Measurements from ENCODE around the gene NR1D2.
A peak's percentile ranks its signal among the peaks of the same experiment; 100 is the strongest.

The NR1D2 gene

DNA sequence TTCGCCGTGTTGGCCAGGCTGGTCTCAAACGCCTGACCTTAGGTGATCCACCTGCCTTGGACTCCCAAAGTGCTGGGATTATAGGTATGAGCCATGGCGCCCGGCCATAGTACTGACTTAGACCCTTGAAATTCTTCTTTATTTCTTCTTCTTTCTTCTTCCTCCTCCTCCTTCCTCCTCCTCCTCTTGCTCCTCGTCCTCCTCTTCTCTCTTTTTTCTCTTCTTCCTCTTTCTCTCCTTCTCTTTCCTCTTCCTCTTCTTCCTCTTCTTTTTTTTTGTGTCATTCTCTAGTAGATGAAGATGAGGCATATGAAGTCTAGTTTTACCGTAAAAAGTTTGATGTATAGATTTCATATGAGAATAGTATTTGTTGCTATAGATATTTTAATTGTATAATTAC, 18.8 kb upstream of the NR1D2 start:
- in situ Hi-C loops (cut with MboI; ENCODE audit: low pct_unique_long_range_greater_than_20kb, low sequenced_read_pairs): no loop called here

DNA sequence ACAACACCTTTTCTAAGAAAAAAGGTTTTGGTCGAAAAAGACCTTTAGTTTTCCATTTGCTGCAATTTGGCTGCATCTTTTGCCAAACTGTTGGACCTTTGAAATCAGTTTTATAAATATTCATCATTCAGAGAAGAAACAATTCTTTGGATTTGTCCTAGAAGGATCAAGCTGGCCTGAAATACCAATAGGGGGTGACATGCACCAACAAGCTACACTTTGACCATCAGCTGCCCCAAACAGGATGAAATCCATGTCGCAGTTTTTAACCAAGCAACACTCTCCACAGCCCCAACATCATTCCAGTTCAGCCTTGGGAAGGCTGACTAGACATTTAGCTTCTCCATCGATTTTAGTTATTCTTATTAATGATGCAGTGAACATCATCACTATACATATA, 18.4 kb upstream of the NR1D2 start:
- no peak for DNase-seq
- in situ Hi-C loops (cut with MboI; ENCODE audit: low pct_unique_long_range_greater_than_20kb, low sequenced_read_pairs): no loop called here

More for the DNA sequence above, 18.8 kb upstream of the NR1D2 start:
- DNase-seq: no peak

DNA sequence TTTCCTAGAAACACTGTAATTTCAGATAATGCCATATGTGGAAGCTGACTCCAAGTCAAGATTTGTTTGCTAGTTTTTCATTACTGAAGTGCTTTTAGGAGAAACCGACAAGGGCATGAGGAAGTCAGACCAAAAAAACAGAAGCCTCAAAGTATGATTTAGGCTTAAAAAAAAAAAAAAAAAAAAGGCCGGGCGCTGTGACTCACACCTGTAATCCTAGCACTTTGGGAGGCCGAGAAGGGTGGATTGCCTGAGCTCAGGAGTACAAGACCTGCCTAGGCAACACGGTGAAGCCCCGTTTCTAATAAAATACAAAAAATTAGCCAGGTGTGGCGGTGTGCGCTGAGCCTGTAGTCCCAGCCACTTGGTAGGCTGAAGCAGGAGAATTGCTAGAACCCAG, 16.6 kb upstream of the NR1D2 start:
- in situ Hi-C loops (cut with MboI; ENCODE audit: low pct_unique_long_range_greater_than_20kb, low sequenced_read_pairs): no loop called here
- peak; percentile 78 for DNase-seq

DNA sequence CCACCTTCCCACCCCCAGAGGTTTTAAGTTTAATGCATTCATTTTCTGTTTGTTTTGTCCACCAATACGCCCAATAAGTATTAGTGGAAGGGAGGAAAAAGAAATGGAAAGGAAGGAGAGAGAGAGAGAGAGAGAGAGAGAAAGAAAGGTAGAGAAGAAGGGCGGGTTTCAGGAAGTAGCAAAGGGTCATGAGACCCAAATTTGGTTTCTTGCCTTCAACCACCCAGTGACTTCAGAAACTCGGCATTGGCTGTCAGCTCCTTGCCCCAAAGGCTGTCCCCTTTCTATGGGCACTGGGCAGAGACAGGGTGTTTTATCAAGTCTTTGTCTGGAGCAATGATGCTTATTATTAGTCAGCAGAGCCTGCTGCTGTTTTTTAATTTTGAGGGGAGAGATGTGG, 13.5 kb upstream of the NR1D2 start:
- in situ Hi-C loops (cut with MboI; ENCODE audit: low pct_unique_long_range_greater_than_20kb, low sequenced_read_pairs): no loop called here
- DNase-seq: no peak

DNA sequence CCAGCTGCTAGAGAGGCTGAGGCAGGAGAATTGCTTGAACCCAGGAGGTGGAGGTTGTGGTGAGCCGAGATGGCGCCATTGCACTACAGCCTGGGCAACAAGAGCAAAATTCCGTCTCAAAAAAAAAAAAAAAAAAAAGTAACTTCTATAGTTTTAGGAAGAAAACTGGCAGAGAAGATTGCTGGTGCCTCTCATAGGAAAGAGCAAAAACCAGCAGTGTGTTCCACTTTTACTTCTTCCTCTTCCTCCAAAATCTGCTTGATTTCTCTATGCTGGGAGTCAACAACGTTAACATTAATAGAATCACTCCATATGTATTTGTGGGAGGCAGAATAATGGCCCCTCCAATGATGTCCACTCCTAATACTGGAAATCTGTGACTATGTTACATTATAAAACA, 12.5 kb upstream of the NR1D2 start:
- no peak for DNase-seq
- in situ Hi-C loops (cut with MboI; ENCODE audit: low pct_unique_long_range_greater_than_20kb, low sequenced_read_pairs): no loop called here

DNA sequence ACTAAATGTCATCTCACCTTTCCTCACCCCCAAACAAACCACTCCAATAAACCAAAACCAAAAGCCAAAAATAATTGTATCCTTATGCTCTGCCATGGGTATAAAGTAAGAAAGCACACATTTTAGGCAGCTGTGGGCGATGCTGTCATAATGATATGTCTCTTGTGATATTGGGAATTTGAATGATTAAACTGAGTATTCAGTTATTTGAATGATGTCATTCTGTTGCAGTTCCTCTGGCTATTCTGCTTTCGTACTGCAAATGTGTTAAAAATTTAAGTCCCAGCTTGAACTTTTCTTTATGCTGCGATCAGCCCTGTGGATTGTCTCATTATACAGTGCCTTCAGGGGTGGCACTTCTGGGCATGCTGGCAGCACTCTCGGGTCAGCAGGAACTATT, 10.8 kb upstream of the NR1D2 start:
- in situ Hi-C loops (cut with MboI; ENCODE audit: low pct_unique_long_range_greater_than_20kb, low sequenced_read_pairs): no loop called here
- DNase-seq: no peak

DNA sequence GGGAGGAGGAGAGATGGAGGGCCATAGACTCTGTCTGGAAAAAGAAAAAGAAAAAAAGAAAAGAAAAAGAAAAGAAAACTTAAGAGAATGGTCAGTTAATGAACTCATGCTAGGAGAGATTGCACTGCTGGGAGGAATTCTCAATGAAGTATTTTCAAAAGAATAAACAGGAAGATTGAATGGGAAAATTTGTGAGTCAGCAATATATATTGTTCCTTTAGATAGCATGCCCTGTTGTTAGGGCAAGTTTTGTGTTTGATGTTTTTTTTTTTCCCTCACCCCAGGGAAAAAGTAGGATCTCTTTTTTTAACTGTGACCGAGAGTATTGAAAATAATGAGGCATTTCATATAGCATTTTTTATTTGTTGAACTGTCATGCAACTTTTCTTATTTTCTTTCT, 7.8 kb upstream of the NR1D2 start:
- DNase-seq: no peak
- in situ Hi-C loops (cut with MboI; ENCODE audit: low pct_unique_long_range_greater_than_20kb, low sequenced_read_pairs): no loop called here

DNA sequence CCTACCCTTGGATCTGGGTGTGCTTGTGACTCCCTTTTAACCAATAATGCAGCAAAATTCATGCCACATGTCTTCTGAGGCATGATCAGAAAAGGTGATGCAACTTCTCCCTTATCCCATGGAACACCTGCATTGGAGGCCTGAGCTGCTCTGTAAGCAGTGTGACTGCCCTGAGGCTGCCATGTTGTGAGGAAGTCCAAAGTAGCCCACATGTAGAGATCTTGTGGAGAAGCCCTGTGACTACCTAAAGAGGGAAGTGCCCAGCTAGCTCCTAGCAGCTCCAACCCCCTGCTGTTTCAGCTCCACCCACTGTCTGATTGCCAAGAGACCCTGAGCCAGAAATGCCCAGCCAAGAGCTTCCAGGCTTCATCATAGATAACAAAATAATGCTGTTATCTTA, 6.4 kb upstream of the NR1D2 start:
- in situ Hi-C loops (cut with MboI; ENCODE audit: low pct_unique_long_range_greater_than_20kb, low sequenced_read_pairs): no loop called here
- peak; percentile 60 for DNase-seq

DNA sequence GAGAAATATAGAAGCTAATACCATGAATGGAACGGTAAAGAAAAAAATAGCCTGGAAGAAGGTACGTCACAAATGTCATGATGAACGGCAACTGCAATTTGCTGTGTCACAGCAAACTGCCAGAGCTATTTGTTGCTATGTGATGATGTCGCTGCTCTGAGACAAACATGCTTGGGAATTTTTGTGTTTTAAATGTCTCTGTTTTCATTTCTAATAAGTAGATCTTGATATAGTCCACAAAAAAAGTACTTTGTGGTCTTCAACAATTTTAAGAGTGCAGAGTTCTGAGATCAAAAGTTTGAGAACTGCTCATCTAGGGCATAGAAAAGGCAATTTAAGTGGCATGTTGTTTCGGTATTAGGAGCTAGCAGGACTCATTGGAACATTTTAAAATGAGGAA, 4.3 kb upstream of the NR1D2 start:
- no peak for DNase-seq
- in situ Hi-C loops (cut with MboI; ENCODE audit: low pct_unique_long_range_greater_than_20kb, low sequenced_read_pairs): no loop called here

DNA sequence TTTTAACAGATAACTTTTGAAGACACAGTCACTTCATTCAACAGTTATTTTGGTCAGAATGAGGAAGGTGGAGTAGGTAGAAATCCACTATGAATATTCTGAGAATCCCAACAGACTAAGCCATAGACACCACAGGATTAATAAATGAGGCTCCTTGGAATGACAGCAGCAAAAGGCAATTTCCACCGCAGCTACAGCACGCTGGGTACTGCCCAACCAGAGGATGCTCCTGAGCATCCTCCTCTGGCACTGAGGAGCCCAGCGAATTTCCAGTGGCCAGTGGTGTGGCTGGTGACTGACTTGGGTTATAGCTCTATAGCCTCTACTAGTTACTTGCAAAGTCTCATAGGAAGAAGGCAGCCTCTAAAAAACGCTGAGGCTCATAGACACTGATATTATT, 3.6 kb upstream of the NR1D2 start:
- DNase-seq: no peak
- in situ Hi-C loops (cut with MboI; ENCODE audit: low pct_unique_long_range_greater_than_20kb, low sequenced_read_pairs): no loop called here

DNA sequence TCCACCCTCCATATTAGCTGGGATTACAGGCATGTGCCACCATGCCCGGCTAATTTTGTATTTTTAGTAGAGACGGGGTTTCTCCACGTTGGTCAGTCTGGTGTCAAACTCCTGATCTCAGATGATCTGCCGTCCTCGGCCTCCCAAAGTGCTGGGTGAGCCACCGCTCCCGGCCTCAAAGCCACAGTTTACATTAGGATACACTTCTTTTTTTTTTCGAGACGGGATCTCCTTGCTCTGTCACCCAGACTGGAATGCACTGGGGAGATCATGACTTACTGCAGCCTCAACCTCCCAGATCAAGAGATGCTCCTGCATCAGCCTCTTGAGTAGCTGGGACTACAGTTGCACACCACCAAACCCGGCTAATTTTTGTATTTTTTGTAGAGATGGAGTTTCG, 2.5 kb upstream of the NR1D2 start:
- in situ Hi-C loops (cut with MboI; ENCODE audit: low pct_unique_long_range_greater_than_20kb, low sequenced_read_pairs): no loop called here
- no peak for DNase-seq

DNA sequence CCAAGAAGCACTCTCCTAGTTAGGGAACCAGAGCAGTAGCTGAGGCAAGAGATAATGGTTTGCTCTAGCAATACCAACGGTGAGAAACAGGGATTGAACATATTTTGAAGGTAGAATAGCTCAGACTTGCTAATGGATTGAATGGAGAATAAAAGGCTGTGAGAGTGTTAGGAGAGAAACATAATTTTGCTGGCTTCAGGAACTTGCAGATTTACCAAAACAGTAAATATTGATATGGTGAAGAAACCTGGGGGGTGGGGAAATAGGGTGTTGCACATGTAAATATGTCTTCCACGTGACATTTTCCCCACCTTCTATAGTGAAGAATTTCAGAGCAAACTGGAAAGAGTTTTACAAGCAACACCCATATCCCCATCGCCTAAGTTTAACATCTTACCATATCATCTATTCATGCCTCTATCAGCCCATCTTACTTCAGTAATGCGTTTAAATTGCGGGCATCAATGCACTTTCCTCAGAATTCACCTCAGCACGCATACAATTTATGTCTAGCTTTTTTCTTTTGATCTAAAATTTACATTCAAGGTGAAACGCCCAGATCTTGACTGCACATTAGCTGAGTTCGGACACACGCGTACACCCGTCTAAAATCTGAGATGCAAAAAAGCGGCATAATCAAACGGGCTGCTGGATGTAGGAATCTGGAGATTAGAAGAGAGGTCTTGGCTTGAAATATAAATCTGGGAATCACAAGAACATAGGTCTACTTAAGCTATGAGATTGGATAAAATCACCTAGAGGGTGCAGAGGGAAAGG, 891 bp upstream of the NR1D2 start:
- in situ Hi-C loops (cut with MboI; ENCODE audit: low pct_unique_long_range_greater_than_20kb, low sequenced_read_pairs): no loop called here

DNA sequence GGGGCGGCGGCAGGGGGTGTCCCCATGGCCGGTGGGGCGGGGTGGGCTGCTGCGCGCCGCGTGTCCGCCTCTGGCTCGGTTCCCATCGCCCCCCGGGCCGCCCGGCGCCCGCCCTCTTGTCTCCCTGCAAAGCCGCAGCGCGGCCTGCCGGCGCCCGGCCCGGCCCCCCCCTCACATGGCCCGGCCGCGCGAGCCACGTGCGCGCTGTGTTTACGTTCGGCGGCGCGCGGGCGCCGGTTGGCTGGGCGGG, 502 bp downstream of the NR1D2 start:
- DNase-seq: no peak
- in situ Hi-C loops (cut with MboI; ENCODE audit: low pct_unique_long_range_greater_than_20kb, low sequenced_read_pairs): no loop called here

More for the DNA sequence above, 891 bp upstream of the NR1D2 start:
- no peak for DNase-seq

DNA sequence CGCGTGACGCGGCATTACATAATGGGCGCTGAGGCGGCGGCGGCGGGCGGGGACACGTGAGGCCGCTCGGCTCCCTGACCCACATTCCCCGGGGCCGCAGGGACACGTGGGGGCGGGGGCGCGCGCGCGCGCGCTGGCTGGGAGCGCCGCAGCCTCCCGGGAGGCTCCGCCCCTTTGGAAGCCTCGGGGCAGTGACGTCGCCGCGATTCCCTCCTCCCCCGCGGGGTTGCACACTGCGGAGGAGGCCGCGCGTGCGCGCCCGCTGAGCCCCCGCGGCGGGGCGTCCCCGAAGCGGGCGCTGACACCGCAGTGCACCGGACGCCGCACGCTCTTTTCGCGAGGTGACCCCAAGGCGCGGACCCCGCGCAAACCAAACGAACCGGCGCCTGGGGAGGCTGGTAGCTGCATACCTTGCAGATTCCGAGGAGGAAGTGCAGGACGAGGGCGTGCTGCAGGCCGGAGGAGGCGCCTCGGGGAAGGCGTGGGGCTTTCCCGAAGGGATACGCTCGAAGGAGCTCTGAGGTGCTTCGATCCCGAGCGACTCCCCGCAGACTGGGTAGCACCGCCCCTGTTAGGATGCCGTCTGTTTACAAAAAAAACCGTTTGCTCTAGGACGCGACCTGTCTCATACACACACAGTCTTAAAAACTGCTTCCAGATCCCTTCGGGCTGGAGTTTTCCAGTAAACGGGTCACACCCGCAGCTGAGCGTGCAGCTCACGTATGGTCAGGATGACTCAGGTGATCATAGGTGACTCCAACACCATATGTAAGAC, 1.0 kb downstream of the NR1D2 start:
- in situ Hi-C loops (cut with MboI; ENCODE audit: low pct_unique_long_range_greater_than_20kb, low sequenced_read_pairs): no loop called here

DNA sequence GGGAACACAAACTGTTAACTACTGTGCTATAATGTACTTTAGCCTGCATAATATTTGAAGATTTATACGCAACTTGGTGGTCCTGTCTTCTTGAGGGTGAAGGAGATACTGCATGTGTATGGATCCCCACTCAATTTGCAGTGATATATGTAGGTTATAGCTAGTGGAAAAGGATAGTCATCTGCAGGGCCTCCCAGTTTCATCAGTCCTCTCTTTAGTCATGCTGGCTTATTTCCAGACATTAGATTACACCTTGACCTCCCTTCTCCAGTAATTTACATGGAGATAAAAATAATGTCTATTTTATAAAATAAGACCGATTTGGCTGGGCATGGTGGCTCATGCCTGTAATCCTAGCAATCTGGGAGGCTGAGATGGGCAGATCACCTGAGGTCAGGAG, 3.7 kb downstream of the NR1D2 start:
- no peak for DNase-seq
- in situ Hi-C loops (cut with MboI; ENCODE audit: low pct_unique_long_range_greater_than_20kb, low sequenced_read_pairs): no loop called here

More for the DNA sequence above, 1.0 kb downstream of the NR1D2 start:
- peak; percentile 98 for DNase-seq

DNA sequence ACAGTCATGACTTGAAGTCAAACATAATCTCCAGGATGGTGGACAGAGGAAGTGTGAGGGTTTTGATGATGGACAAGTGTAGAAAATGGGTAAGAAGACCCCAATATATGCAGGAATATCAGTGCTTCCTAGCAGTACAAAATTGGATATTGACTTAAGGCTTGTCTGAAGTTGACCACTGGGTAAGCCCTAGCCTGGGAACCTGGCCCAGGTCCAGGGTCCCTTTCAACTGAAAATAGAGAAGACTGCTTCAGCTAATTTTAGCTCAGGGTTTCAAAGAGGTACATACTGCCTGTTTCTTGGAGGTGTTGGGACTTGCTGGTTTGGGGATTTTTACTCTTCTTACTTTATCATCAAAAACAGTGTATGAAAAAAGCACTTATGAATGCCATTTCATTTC, 4.7 kb downstream of the NR1D2 start:
- in situ Hi-C loops (cut with MboI; ENCODE audit: low pct_unique_long_range_greater_than_20kb, low sequenced_read_pairs): no loop called here
- DNase-seq: peak; percentile 18

DNA sequence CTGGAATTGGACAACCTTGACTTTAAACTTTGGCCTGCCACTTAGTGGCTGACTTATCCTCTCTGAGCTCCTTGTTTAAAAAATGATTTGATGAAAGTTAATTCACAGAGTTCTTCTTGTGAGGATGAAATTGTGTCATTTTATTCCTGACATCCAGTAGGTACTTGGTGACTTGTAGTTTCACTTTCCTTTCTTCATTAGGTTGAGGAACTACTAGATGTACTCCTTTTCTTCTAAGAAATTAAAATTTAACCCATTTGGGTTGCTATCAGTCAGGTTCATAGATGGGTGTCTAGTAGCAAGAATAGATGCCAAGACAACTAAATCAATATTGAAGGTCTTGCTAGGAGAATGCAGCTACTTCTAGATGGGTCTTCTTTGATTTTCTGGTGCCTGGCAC, 5.2 kb downstream of the NR1D2 start:
- in situ Hi-C loops (cut with MboI; ENCODE audit: low pct_unique_long_range_greater_than_20kb, low sequenced_read_pairs): no loop called here
- DNase-seq: no peak

DNA sequence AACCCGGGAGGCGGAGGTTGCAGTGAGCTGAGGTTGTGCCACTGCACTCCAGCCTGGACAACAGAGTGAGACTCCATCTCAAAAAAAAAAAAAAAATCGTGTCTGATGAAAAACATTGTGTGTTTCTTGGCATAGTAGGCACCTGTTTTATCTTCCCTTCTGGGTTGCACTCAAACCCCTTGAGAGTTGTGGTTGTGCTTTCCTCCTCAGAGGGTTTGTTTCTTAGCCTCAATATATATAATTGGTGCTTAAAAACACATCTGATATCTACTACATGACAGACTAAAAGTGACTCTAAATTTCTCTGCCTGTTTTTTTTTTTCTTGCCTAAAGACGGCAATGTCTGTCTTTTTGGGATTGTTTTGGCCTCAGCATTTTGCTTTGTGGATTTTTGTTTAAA, 7.6 kb downstream of the NR1D2 start:
- in situ Hi-C loops (cut with MboI; ENCODE audit: low pct_unique_long_range_greater_than_20kb, low sequenced_read_pairs): no loop called here
- DNase-seq: no peak

DNA sequence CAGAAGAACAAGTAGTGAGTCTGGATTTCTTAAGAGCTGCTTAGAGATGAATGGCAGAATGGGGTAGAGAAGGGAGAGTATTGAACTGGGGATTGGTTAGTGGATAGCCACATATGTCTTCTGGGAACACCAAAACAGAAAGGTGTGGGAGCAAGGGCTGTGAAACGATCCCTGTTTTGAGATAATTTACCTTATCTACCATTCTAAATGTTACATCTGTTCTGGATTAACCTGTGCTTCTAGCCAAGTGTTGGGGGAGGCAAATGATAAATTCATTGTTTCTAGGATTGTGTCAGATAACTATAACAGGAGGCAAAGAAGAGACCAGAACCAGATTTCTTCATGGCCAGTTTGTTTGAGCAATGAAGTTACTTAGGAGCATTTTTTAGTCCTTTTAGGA, 8.4 kb downstream of the NR1D2 start:
- in situ Hi-C loops (cut with MboI; ENCODE audit: low pct_unique_long_range_greater_than_20kb, low sequenced_read_pairs): no loop called here
- DNase-seq: no peak

DNA sequence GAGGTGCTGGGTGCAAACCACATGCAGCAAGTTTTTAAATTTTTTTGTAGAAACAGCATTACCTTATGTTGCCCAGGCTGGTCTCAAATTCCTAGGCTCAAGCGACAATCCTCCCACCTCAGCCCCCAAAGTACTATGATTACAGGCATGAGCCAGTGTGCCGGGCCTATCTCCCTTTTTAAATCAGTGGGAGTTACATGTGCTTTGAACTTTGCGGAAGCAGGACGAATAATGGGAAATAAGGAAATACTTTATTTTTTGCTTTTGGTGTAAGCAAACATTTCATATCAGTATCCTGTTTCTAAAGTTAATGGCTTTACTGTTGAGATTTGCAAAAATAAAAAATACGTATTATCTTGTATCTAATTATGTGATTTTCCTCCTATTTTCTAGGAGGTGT, 9.1 kb downstream of the NR1D2 start:
- in situ Hi-C loops (cut with MboI; ENCODE audit: low pct_unique_long_range_greater_than_20kb, low sequenced_read_pairs): no loop called here
- DNase-seq: no peak

DNA sequence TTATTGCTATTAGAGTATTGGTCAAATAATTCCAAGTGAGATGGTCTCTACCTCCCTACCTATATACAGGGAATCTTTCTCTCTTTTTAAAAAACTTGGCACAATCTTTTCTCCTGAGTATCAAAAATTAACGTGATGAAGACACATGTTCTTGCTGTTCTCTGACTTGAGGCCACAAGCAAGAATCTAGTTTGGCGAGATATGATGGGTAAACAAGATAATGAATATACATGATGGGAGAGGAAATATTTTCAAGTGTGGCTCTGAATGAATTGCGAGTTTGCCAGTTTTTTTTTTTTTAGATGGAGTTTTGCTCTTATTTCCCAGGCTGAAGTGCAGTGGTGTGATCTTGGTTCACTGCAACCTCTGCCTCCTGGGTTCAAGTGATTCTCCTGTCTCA, 11.6 kb downstream of the NR1D2 start:
- DNase-seq: no peak
- in situ Hi-C loops (cut with MboI; ENCODE audit: low pct_unique_long_range_greater_than_20kb, low sequenced_read_pairs): no loop called here
